Stimulated activated CD8-positive, alpha-beta memory T cell treated with anti-CD3 and anti-CD28 coated beads, Interleukin-15, amount 100 ng/mL, for 4 hours (primary cell): ENCODE data around the gene GYPA.
"Not testable (repeated sequence)": the region's sequence is repeated elsewhere in the genome, so short reads cannot be mapped to it uniquely, and the experiment has no call there.

Experiments
- DNase-seq, 2 donors: peaks; one replicate each; pipeline ENCODE4 v3.0.0-alpha.2; 2020; ENCODE audit warnings: low read depth in 2 of 2

GYPA gene

DNA sequence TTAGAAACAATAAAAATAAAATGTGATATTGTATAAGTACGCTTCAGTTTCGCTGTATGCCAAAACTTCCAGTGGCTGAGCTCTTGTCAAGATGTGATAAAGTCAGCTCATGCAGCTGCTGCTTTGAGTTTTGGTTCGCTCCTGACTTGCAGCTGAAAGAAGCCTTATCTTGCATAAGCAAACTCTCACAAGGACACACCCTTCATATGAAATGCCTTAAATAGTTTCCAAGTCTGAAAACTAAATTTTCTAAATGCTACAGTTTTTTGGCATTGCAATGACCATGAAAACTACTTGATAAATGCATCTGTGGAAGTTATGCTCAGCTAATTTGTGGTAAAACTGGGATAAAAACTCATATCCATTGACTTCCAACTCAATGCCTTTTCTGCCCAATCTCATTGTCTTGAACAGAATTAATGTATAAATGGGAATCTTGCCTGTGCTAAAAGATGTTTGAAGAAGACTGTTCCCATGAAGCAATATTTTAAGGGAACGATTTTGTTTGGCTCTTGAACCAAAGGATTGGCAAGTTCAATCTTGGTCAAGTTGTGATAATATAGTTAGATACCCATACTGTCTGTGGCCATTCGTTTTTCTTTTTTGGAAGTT, 11.7 kb downstream of the GYPA start:
- not testable (repeated sequence) for DNase-seq

DNA sequence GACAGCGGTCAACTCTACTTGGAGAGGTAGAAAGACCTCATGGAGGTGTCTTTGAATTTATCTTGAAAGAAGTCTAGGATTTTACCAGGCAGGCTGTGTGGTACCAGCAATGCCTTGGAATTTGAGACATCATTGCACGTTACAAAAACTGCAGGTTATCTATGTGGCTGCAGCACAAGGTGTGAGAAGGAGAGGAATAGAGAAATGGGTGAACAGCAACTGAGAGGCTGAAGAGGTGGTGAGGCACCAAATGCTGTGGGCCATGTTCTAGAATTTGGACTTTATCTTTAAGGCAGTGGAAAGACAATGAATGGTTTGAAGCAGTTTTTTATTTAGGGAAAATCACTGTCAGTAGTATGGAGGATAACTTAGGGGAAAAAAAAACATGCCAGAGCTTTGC, 15.4 kb downstream of the GYPA start:
- DNase-seq = not testable (repeated sequence)

GRCh38 chr4:144123982-144124635, 16.4 kb downstream of the GYPA start:
- not testable (repeated sequence) for DNase-seq

DNA sequence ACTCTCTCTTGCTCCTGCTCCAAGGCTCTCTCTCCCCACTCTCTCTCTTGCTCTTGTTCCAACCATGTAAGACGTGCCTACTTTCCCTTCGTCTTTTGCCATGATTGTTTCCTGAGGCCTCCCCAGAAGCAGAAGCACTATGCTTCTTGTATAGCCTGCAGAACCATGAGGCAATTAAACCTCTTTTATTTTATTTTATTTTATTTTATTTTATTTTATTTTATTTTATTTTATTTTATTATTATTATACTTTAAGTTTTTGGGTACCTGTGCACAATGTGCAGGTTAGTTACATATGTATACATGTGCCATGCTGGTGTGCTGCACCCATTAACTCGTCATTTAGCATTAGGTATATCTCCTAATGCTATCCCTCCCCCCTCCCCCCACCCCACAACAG, 17.2 kb downstream of the GYPA start:
- DNase-seq = not testable (repeated sequence)

- not testable (repeated sequence) for DNase-seq
These were observed 20.8 kb downstream of the GYPA start for GRCh38 chr4:144119752-144120151.

DNA sequence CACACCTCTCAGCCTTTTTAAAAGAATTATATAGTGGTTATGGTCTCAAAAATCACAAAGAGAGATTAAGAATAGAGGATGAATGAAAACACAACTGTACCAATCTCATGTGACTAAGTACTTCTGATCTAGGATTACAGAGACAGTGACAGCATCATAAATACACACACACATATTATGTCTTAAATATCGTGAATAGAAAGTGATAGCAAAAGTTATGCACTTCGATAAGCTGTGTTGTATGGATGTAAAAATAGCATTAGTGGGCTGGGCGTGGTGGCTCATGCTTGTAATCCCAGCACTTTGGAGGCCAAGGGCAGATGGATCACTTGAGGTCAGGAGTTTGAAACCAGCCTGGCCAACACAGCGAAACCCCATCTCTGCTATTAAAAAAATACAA, 25.0 kb downstream of the GYPA start:
- DNase-seq = no peak

DNA sequence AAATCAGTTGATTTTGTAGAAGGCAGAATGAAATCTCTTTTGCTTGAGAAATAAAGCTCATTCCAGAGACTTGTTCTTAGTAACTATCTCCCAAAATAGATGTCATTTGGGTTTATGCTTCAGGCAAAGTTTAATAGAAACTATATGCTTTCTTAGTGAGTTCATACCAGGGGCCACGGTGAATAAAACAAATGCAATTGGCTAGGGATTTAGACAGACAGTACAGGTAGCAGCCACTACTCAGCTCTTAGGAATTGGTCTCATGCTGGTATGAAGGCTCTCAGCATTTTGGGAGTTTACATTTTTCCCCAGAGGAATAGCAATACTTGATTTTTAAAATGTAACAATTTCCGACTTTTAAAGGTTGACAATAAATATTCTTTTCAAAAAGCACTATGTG, 27.0 kb downstream of the GYPA start:
- no peak for DNase-seq

- DNase-seq = no peak
These were observed 35.9 kb downstream of the GYPA start for GRCh38 chr4:144104509-144105130.

- not testable (repeated sequence) for DNase-seq
These were observed 42.7 kb downstream of the GYPA start for GRCh38 chr4:144097776-144098175.

DNA sequence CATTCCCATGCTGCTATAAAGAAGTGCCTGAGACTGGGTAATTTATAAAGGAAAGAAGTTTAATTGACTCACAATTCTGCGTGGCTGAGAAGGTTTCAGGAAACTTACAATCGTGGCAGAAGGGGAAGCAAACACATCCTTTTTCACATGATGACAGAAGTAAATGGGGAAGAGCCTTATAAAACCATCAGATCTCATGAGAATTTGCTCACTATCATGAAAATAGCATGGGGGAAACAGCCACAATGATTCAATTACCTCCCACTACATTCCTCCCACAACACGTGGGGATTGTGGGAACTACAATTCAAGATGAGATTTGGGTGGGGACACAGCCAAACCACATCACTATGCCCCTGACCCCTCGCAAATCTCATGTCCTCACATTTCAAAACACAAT, 46.5 kb downstream of the GYPA start:
- DNase-seq = not testable (repeated sequence)

DNA sequence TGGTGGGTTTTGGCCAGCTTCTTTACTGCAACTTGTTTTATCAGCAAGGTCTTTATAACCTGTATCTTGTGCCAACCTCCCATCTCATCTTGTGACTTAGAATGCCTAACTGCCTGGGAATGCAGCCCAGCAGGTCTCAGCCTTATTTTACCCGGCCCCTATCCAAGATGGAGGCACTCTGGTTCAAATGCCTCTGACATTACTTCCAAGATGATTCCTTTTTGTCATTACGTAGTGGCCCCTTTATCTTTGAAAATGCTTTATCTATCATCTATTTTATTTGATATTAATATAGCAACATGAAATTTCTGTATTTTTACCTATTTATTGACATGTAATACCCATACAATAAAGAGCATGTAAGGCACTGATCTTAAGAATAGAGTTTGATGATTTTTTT, 49.3 kb downstream of the GYPA start:
- DNase-seq = not testable (repeated sequence)

GRCh38 chr4:144090744-144091143, 49.8 kb downstream of the GYPA start:
- no peak for DNase-seq

- DNase-seq = not testable (repeated sequence)
These were observed 58.5 kb downstream of the GYPA start for GRCh38 chr4:144082053-144082452.

- not testable (repeated sequence) for DNase-seq
These were observed 60.4 kb downstream of the GYPA start for GRCh38 chr4:144080135-144080534.

GRCh38 chr4:144078746-144079145, 61.8 kb downstream of the GYPA start:
- DNase-seq = not testable (repeated sequence)

DNA sequence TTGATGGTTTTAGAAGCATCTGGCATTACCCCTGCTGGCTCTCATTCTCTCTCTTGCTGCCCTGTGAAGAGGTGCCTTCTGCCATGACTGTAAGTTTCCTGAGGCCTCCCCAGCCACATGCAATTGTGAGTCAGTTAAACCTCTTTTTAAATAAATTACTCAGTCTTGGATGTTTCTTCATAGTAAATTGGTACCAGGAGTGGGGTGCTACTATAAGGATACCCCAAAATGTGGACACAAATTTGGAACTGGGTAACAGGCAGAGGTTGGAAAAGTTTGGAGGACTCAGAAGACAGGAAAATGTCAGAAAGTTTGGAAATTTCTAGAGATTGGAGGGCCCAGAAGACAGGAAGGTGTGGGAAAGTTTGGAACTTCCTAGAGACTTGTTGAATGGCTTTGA, 79.0 kb downstream of the GYPA start:
- not testable (repeated sequence) for DNase-seq

GRCh38 chr4:144060234-144060859, 80.2 kb downstream of the GYPA start:
- not testable (repeated sequence) for DNase-seq
